ENCODE measurements around the gene RERE.

DNA sequence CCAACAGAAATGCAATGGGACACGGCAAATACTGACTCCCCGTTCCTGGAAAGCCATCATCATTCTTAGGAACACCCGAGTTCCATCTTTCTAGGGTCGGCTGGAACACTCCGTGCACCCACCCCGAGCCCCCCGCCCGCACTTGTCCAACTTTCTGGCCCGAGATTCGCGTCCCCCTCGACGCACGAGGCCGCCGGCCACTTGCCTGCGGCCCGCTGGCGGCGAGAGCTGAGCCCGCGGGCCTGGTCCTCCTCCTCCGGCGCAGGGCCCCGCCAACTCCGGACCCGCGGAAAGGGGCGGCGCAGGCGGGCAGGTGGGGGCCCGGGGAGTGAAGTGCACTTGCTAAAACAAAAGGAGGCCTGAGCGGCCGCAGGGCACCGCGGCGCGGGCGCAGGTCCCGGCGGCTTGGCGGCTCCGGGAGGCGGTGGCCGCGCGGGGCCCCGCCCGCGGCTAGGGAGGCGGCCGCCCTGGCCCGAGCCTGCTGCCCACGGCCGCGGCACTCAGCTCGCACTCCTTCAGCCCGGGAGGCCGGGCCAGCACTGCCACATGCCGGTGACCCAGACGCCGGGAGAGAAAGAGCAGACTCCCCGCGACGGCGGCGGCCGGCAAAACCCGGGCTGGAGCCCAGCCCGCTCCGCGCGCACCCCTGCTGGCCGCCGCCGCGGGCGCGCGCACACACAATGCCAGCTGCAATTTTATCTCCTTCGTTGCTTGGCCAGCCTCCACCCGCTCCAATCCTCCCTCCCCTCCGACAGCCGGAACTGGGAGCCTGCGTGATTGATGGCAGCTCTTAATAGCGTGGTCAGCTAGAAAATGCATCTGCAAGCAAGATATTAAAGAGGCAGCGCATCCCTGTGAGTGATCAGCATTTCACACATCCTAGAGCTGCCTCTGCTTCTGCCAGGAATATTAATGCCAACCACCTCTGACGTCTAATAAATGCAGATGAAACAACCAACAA, 114.3 kb downstream of the RERE start:
- TF ChIP-seq, protein P1, sequence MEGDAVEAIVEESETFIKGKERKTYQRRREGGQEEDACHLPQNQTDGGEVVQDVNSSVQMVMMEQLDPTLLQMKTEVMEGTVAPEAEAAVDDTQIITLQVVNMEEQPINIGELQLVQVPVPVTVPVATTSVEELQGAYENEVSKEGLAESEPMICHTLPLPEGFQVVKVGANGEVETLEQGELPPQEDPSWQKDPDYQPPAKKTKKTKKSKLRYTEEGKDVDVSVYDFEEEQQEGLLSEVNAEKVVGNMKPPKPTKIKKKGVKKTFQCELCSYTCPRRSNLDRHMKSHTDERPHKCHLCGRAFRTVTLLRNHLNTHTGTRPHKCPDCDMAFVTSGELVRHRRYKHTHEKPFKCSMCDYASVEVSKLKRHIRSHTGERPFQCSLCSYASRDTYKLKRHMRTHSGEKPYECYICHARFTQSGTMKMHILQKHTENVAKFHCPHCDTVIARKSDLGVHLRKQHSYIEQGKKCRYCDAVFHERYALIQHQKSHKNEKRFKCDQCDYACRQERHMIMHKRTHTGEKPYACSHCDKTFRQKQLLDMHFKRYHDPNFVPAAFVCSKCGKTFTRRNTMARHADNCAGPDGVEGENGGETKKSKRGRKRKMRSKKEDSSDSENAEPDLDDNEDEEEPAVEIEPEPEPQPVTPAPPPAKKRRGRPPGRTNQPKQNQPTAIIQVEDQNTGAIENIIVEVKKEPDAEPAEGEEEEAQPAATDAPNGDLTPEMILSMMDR (conservative IDR thresholded peaks at IDR 0.05; ENCODE audit: low read length), result no peak
- TF ChIP-seq EZH2phosphoT487 (IDR thresholded peaks at IDR 0.05; ENCODE audit: borderline replicate concordance, low read depth, low read length), result no peak; the same call in 1 of the 2 replicates

Measured in OCI-LY7 (cell line).